Measurements from ENCODE around the gene MARK1. TPM values are rescaled to one million over a fixed set of nuclear protein-coding genes. Genes with fewer than 3 reads are reported as not detected.

The MARK1 gene
- total RNA-seq, result 9.3 TPM

GRCh38 chr1:220527908-220528678 lies at the start of gene MARK1:
Gene MARK1, plus strand, starts transcription at chr1:220528136. Its CDS starts 687 bp downstream, at chr1:220528823.
- peak; percentile 89 for DNase-seq

GRCh38 chr1:220483700-220484099 lies 44.2 kb upstream of the MARK1 start:
- DNase-seq, result no peak

- no peak for DNase-seq
These were observed 43.8 kb upstream of the MARK1 start for GRCh38 chr1:220484135-220484534.

DNA sequence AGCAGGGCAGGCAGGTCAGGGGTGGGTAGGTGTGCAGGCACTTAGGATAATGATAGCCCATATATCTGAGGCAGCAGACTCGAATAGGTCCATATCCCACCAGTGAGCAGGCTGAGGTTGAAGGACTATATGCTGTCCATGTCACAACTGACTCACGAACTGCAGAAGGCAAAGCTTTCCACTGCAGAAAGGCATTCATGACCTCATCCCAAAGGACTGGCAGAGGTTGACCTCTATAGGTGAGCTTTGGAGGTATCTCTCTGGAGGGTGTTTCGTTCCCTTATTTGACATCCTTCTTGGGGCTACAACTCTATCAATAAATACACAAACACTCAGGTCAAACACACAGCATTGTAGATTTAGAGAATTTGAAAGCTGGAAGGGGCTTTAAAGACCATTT lies 42.8 kb upstream of the MARK1 start:
- no peak for DNase-seq

GRCh38 chr1:220485791-220486190 lies 42.1 kb upstream of the MARK1 start:
- DNase-seq, result no peak

DNA sequence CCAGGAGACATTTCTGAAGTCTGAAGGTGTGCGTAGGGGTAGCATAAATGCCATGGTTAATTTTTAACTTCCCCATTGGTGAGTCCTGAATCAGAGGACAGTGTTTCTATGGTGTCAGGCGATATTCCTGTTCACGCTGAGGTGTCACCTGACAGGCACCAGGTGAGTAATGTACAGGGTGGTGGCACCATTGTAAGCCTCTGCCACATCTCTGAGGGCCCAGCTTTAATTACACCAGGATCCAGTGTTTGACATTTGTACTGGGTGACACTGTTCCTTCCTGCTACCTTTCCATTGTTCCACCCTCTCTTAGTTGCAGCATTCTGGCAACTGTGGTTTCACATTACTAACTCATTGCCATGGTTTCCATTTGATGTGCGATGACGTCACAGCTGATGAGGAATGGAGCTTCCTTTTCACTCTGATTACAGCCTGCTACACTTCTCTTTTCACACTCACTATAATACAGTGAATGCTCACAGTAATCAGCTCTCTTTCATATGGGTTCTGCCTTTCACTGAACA lies 40.6 kb upstream of the MARK1 start:
- DNase-seq, result peak; percentile 29

GRCh38 chr1:220491891-220492290 lies 36.0 kb upstream of the MARK1 start:
- DNase-seq, result no peak

- DNase-seq, result no peak
These were observed 30.6 kb upstream of the MARK1 start for GRCh38 chr1:220497220-220497947.

GRCh38 chr1:220498188-220498587 lies 29.7 kb upstream of the MARK1 start:
- DNase-seq, result no peak

GRCh38 chr1:220500372-220500771 lies 27.6 kb upstream of the MARK1 start:
- DNase-seq, result peak; percentile 18

- DNase-seq, result no peak
These were observed 23.6 kb upstream of the MARK1 start for GRCh38 chr1:220504329-220504728.

GRCh38 chr1:220507085-220507484 lies 20.9 kb upstream of the MARK1 start:
- no peak for DNase-seq

GRCh38 chr1:220511179-220511578 lies 16.8 kb upstream of the MARK1 start:
- DNase-seq, result no peak

DNA sequence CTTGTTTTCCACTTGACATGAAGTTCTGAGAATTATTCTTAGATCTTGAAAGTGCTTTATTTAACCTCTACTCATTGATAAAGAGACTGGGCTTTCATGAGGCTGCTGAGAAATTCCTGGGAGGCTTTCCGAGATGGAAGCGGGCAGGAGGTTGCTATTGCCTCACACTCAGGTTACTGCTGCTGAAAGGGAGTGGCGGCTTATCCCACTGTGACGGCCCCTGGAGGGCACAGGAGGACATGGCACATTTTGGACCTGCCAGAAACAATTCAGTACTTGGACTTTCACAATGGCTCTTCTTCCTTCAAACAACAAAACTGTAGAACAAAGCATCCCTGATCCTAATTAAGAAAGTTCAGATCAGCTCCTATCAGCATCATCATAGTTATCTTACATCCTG lies 16.2 kb upstream of the MARK1 start:
- DNase-seq, result no peak

DNA sequence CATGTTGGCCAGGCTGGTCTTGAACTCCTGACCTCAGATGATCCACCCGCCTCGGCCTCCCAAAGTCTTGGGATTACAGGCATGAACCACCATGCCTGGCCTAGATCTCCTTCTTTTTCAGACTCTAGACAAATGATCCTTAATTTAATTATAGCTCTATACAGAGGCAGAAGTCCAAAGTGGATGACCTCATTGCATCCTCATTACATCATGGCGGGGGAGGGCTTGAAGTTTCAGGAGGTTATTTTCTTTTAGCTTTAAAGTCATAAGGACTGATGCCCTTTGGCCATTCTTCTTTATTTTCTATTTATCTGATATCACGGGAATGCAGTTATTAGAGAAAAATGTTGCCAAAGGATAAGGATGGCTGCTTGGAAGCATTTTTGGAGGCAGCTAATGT lies 14.1 kb upstream of the MARK1 start:
- no peak for DNase-seq

DNA sequence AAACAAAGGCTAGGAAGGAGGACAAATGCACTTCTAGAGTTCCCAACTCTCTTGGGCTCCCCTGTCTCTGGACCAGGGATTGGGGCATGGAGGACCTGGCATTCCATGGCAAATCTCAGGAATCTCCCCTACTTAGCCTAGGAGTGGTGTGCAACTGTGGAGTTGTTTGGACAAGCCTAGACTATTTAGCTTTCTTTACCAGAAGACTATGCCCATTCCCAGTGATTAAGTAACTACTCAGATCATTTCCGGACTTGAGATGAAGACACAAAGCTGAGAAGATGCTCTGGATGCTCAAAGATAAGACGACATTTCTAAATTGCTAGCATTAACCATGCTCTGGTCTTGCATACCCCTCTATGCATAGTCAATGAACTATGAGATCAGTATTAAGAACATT lies 13.7 kb upstream of the MARK1 start:
- no peak for DNase-seq

DNA sequence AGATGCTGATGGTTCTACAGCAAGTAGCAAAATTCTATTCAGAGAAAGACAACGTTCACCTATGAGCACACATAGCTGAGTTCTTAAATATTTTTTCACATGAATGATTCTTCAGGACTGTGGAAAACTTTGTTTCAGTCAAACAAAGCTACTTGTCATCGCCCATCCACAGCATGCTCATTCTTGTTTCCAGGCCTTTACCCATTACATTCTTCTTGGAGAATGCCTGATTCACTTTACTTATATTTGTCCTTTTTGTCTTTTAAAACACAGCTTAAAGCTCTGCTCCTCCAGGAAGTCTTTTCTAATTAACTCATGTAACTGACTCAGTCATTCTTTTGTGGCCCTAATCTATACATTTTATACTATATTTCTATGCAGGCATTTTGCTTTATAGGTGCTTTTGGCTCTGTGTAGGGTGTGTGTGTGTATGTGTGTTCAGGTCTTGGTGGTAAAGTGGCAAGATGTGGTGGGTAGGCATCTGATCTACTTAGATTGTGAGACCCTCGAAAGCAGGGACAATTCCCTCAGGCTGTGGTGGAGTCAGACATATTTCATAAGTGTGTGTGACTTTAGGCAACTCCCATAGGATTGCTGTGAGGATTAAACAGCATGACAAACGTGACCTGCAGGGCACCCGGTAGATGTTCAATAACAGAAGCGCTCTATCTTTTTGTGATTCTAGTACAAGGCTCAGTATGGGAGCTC lies 11.8 kb upstream of the MARK1 start:
- DNase-seq, result peak; percentile 56

DNA sequence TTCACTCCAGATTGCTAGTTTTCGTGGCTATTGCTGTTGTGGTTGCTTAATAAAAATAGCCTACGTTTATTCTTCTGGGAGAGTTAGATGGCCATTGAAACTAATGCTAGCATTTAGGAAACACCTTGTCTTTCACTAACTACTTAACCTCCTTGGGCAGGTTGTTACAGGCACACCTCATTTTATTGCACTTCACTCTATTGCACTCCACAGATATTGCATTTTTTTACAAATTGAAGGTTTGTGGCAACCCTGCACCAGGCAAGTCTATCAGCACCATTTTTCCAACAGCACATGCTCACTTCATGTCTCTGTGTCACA lies 11.3 kb upstream of the MARK1 start:
- DNase-seq, result no peak

- DNase-seq, result peak; percentile 58
These were observed 6.2 kb upstream of the MARK1 start for GRCh38 chr1:220521778-220522177.

DNA sequence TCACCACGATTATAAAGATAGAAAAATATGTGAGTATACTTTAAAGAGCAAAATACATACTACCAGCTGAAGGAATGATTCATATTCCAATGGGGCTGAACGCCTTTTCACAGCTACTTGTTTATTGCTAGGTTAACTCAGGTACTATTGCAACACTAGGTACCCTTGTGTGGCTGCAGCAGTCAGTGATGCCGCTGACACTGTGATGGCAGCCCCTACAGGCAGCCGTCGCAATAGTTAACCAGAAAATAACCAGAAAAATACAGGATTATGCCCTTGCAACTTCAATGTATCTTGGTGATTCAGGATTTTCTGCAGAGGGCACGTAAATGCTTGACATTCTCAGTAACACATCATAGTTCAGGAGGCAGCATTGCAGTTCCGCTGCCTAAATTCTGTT lies 1.6 kb upstream of the MARK1 start:
- no peak for DNase-seq

DNA sequence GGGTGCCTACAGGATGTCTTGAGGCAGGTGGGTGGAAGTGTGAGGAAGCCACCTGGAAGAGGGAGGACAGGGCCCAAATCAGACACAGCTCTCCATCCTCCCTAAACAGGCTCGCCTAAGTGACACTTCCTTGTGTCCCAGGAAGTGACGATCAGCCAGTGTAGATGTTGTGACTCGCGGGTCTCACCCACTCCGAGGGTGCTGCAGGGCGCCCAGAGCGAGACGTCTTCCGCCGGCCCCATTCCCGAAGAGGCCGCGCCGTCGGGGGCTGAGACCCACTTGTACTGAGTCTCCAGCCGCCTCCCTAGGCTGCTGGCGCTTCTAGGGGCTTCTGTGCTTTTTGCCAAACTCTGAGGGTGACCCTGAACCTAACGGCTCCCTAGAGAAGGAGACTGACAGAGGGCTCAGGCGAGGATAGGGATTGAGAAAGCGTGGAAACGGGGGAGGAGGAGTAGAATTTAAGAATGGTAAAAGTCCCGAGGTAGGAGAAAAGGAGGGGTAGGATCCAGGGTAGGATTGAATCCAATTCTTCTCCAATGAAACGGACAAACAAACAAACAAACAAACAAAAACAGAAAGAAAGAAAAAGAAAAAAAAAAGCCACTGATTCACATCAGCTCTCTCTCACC lies 543 bp upstream of the MARK1 start:
- peak; percentile 53 for DNase-seq

DNA sequence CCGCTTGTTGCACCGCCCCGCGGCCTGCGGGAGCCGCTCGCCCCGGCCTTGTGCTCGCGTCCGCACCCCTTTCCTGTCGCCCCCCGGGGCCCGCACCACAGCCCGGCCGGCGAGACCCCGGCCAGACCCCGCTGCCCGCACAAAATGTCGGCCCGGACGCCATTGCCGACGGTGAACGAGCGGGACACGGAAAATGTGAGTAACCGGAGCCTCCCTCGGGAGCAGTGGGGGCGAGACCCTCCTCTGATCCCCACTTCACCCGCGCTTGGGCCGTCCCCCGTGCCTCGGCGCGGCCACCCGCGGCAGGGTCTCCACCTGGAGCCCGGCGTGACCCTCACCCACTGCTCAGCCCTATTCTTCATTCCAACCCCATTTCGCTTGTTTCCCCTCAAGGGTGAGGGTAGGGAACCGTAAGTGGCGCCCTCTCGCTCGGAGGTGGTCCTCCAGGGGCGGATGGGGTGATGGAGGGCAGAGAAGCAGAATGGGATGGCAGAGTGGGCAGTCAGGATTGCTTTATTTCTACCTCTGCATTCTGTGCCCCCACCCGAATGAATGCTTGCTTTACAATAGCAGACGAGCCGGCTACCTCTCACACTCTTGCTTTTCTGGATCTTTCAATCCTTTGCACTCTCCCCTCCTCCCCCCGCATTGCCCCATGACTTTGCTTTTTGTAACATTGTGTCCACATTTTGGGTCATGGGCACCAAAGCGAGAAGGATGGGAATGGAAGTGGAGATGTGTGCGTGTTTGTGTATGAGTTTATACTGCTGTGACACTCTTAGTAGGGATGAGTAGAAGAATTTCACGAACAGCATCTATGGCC lies 954 bp downstream of the MARK1 start:
- DNase-seq, result peak; percentile 63

Data from tongue (tissue), 2 donors.